ENCODE data around the gene NRG3.
"Not testable (repeated sequence)": the region's sequence is repeated elsewhere in the genome, so short reads cannot be mapped to it uniquely, and the experiment has no call there.

Gene NRG3

GRCh38 chr10:81957976-81958375 is 83.0 kb downstream of the NRG3 start:
- DNase-seq (ENCODE audit: low read depth, low spot score) = no peak

- no peak for DNase-seq (ENCODE audit: low read depth, low spot score)
Observed at GRCh38 chr10:81959016-81959415, 84.0 kb downstream of the NRG3 start.

GRCh38 chr10:81961451-81962184 is 86.6 kb downstream of the NRG3 start:
- no peak for DNase-seq (ENCODE audit: low read depth, low spot score)

- DNase-seq (ENCODE audit: low read depth, low spot score) = no peak
Observed at GRCh38 chr10:81963606-81964005, 88.6 kb downstream of the NRG3 start.

- DNase-seq (ENCODE audit: low read depth, low spot score) = no peak
Observed at GRCh38 chr10:81967716-81968115, 92.7 kb downstream of the NRG3 start.

- DNase-seq (ENCODE audit: low read depth, low spot score) = no peak
Observed at GRCh38 chr10:81969136-81969535, 94.1 kb downstream of the NRG3 start.

- DNase-seq (ENCODE audit: low read depth, low spot score) = no peak
Observed at GRCh38 chr10:81978238-81978637, 103.2 kb downstream of the NRG3 start.

- DNase-seq (ENCODE audit: low read depth, low spot score) = no peak
Observed at GRCh38 chr10:81981724-81982123, 106.7 kb downstream of the NRG3 start.

GRCh38 chr10:81984428-81984827 is 109.4 kb downstream of the NRG3 start:
- DNase-seq (ENCODE audit: low read depth, low spot score) = no peak

GRCh38 chr10:81995254-81995653 is 120.3 kb downstream of the NRG3 start:
- no peak for DNase-seq (ENCODE audit: low read depth, low spot score)

GRCh38 chr10:81996927-81997326 is 121.9 kb downstream of the NRG3 start:
- DNase-seq (ENCODE audit: low read depth, low spot score) = no peak

- no peak for DNase-seq (ENCODE audit: low read depth, low spot score)
Observed at GRCh38 chr10:82020999-82021398, 146.0 kb downstream of the NRG3 start.

- no peak for DNase-seq (ENCODE audit: low read depth, low spot score)
Observed at GRCh38 chr10:82027711-82028110, 152.7 kb downstream of the NRG3 start.

GRCh38 chr10:82037076-82037475 is 162.1 kb downstream of the NRG3 start:
- no peak for DNase-seq (ENCODE audit: low read depth, low spot score)

- no peak for DNase-seq (ENCODE audit: low read depth, low spot score)
Observed at GRCh38 chr10:82038587-82038986, 163.6 kb downstream of the NRG3 start.

GRCh38 chr10:82040336-82040735 is 165.3 kb downstream of the NRG3 start:
- DNase-seq (ENCODE audit: low read depth, low spot score) = no peak

GRCh38 chr10:82041018-82041417 is 166.0 kb downstream of the NRG3 start:
- peak; percentile 28 for DNase-seq (ENCODE audit: low read depth, low spot score)

- DNase-seq (ENCODE audit: low read depth, low spot score) = no peak
Observed at GRCh38 chr10:82056391-82056790, 181.4 kb downstream of the NRG3 start.

- DNase-seq (ENCODE audit: low read depth, low spot score) = not testable (repeated sequence)
Observed at GRCh38 chr10:82067192-82067591, 192.2 kb downstream of the NRG3 start.

GRCh38 chr10:82068501-82068900 is 193.5 kb downstream of the NRG3 start:
- DNase-seq (ENCODE audit: low read depth, low spot score) = no peak

- no peak for DNase-seq (ENCODE audit: low read depth, low spot score)
Observed at GRCh38 chr10:82071231-82071630, 196.2 kb downstream of the NRG3 start.

GRCh38 chr10:82072124-82072523 is 197.1 kb downstream of the NRG3 start:
- DNase-seq (ENCODE audit: low read depth, low spot score) = no peak

GRCh38 chr10:82075605-82076004 is 200.6 kb downstream of the NRG3 start:
- DNase-seq (ENCODE audit: low read depth, low spot score) = no peak

GRCh38 chr10:82084496-82084895 is 209.5 kb downstream of the NRG3 start:
- DNase-seq (ENCODE audit: low read depth, low spot score) = no peak

Data from iPS DF 19.7 (cell line).